Femur (tissue), 1 donor: ENCODE results near the gene DENND2D.

Experiments used
- DNase-seq: peaks from one replicate; pipeline ENCODE4 v3.0.0-alpha.2; 2017

The DENND2D gene

GRCh38 chr1:111202366-111202706, 1.9 kb upstream of the DENND2D start:
- no peak for DNase-seq

- DNase-seq: no peak
These were observed 1.0 kb upstream of the DENND2D start for GRCh38 chr1:111201275-111202090.

GRCh38 chr1:111200802-111201161, 336 bp upstream of the DENND2D start:
- no peak for DNase-seq

GRCh38 chr1:111199329-111199728, 1.1 kb downstream of the DENND2D start:
- no peak for DNase-seq

GRCh38 chr1:111198836-111199235, 1.6 kb downstream of the DENND2D start:
- DNase-seq: no peak

- DNase-seq: no peak
These were observed 2.7 kb downstream of the DENND2D start for GRCh38 chr1:111197598-111198284.

GRCh38 chr1:111196213-111196612, 4.2 kb downstream of the DENND2D start:
- no peak for DNase-seq

GRCh38 chr1:111195002-111195684, 5.3 kb downstream of the DENND2D start:
- DNase-seq: no peak

GRCh38 chr1:111193712-111194480, 6.5 kb downstream of the DENND2D start:
- no peak for DNase-seq

GRCh38 chr1:111192658-111193519, 7.6 kb downstream of the DENND2D start:
- no peak for DNase-seq

- DNase-seq: no peak
These were observed 8.4 kb downstream of the DENND2D start for GRCh38 chr1:111192074-111192473.

- no peak for DNase-seq
These were observed 8.9 kb downstream of the DENND2D start for GRCh38 chr1:111191496-111191895.

- no peak for DNase-seq
These were observed 9.5 kb downstream of the DENND2D start for GRCh38 chr1:111190931-111191451.

GRCh38 chr1:111184663-111185062, 15.8 kb downstream of the DENND2D start:
- DNase-seq: no peak

- DNase-seq: no peak
These were observed 17.0 kb downstream of the DENND2D start for GRCh38 chr1:111183308-111184069.

GRCh38 chr1:111182052-111182451, 18.4 kb downstream of the DENND2D start:
- no peak for DNase-seq

GRCh38 chr1:111179968-111180533, 20.4 kb downstream of the DENND2D start:
- DNase-seq: no peak

- no peak for DNase-seq
These were observed 23.8 kb downstream of the DENND2D start for GRCh38 chr1:111176678-111177077.

- no peak for DNase-seq
These were observed 25.1 kb downstream of the DENND2D start for GRCh38 chr1:111175349-111175748.

- no peak for DNase-seq
These were observed 26.4 kb downstream of the DENND2D start for GRCh38 chr1:111174070-111174469.

GRCh38 chr1:111172463-111172862, 28.0 kb downstream of the DENND2D start:
- no peak for DNase-seq
